Sigmoid colon (tissue), 3 donors: ENCODE measurements around the gene R3HDM4.

Experiments used
- POLR2A ChIP-seq, 2 donors: fragments of 450-650 bp; IDR thresholded peaks; one replicate each; pipeline ENCODE4 v1.6.1; 2016; ENCODE audit warnings: antibody characterized with exemption in 2 of 2, mild to moderate bottlenecking in 2 of 2, moderate library complexity in 2 of 2
- TF ChIP-seq, protein P1 (sequence below), 4 experiments: fragments of 450-650 bp in 3 of 4; fragments of 200-600 bp in 1 of 4; IDR thresholded peaks; one replicate each; pipeline ENCODE4 v1.5.1; 2016 to 2019; ENCODE audit warnings: antibody characterized with exemption in 4 of 4, mild to moderate bottlenecking in 3 of 4, moderate library complexity in 2 of 4

DNA sequence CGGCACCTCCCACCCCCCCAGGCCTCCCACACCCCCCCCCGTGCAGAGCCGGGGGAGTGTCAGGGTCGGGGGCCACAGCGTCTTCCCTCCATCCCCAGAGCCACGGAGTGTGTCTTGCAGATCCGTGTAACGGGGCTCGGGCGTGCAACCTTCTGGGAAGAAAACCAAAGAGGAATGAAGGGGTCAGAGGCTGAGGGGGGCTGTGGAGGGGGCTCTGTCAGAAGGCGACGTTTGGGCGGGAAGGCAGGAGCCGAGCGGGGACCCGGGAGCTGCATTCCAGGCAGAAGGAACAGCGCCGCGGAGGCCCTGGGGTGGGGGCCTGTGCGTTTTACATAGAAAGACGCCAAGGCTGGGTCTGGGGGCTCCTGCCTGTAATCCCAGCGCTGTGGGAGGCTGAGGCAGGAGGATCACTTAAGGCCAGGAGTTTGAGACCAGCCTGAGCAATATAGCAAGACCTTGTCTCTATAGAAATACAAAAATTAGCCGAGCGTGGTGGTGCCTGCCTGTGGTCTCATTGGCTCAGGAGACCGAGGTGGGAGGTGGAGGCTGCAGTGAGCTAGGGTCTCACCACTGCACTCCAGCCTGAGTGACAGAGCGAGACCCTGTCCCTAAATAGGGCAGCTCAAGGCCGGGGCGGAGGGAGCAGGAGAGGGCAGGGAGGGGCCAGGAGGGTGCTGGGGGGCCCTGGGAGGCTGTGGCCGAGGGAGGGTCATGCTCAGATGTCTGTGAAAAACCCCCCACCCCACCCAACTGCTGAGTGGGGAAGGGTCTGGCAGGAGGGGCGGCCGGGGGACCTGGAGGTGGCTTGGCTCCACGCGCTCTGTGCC, 40.6 kb upstream of the R3HDM4 start:
- TF ChIP-seq, protein P1, sequence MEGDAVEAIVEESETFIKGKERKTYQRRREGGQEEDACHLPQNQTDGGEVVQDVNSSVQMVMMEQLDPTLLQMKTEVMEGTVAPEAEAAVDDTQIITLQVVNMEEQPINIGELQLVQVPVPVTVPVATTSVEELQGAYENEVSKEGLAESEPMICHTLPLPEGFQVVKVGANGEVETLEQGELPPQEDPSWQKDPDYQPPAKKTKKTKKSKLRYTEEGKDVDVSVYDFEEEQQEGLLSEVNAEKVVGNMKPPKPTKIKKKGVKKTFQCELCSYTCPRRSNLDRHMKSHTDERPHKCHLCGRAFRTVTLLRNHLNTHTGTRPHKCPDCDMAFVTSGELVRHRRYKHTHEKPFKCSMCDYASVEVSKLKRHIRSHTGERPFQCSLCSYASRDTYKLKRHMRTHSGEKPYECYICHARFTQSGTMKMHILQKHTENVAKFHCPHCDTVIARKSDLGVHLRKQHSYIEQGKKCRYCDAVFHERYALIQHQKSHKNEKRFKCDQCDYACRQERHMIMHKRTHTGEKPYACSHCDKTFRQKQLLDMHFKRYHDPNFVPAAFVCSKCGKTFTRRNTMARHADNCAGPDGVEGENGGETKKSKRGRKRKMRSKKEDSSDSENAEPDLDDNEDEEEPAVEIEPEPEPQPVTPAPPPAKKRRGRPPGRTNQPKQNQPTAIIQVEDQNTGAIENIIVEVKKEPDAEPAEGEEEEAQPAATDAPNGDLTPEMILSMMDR (IDR thresholded peaks at IDR 0.05), result no peak
- TF ChIP-seq POLR2A (IDR thresholded peaks at IDR 0.05), result no peak
